ENCODE data around the gene CAMK2B.

Gene CAMK2B

DNA sequence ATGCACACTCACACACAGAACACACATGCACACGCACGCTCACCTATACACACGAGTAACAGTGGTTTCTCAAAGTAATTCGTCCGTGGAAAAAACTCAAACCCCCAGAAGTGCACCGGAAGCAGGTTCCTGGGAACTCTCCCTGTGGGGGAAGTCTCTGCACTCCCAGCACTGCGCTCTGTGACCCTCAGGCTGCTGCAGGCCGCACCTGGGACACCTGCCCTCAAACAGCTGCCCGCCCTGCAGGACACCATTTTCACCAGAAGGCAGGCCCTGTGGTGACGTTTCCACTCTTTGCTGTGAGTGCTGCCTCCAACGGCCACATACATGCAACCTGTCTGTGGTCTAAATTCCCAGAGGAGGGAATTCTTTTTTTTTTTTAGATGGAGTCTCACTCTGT, 103.3 kb downstream of the CAMK2B start:
- Histone ChIP-seq H3K9me3 (ENCODE audit: control insufficient read depth, insufficient read depth, low read length) (no peaks in the 10 kb centered on the region), H3K4me3 (ENCODE audit: low read length) (no peak overlapping the region), H3K27me3 (ENCODE audit: control insufficient read depth, insufficient read depth, low read length) (no peaks in the 10 kb centered on the region), H3K4me1 (ENCODE audit: control insufficient read depth, insufficient read depth, low read length) (peaks cover 10% of the 10 kb centered on the region), H3K27ac (ENCODE audit: low read length) (no peak overlapping the region), H3K36me3 (ENCODE audit: control insufficient read depth, insufficient read depth, low read length) (no peaks in the 10 kb centered on the region)
- DNase-seq (ENCODE audit: low read depth, low spot score): no peak
- WGBS (ENCODE audit: insufficient coverage, insufficient read length): no CpG with 5 or more reads among the region's 11 CpGs

DNA sequence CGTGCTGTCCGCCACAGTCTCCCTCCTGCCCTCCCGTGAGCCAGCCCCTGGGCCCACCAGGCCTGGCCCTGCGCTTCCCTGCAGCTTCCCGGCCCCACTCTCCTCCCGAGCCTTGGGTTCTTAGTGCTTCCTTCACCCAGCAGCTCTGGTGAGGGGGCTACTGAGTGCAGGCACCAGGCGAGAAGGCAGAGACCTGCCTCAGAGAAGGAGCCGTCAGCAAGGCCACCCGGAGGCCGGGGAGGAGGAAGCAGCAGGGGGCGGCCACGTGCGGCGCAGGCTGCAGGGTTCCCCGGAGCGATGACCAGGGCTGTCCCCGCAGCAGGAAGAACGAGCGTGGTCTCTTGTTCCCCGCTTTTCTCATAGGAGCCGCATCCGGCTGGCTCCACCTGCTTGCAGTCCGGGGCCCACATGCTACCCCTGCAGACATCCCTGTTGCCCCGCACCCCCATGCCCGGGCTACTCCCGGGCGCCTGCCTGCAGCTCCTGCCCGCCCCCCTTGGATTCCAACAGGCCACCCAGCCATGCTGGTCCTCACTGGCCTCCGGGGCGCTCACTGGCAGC, 104.1 kb downstream of the CAMK2B start:
- no CpG with 5 or more reads among the region's 30 CpGs for WGBS (ENCODE audit: insufficient coverage, insufficient read length)
- no peak overlapping the region for H3K27ac ChIP-seq (ENCODE audit: low read length)
- no peaks in the 10 kb centered on the region for H3K27me3 ChIP-seq (ENCODE audit: control insufficient read depth, insufficient read depth, low read length)
- peaks cover 10% of the 10 kb centered on the region for H3K4me1 ChIP-seq (ENCODE audit: control insufficient read depth, insufficient read depth, low read length)
- H3K9me3 ChIP-seq (ENCODE audit: control insufficient read depth, insufficient read depth, low read length): no peaks in the 10 kb centered on the region
- H3K4me3 ChIP-seq (ENCODE audit: low read length): no peak overlapping the region
- H3K36me3 ChIP-seq (ENCODE audit: control insufficient read depth, insufficient read depth, low read length): no peaks in the 10 kb centered on the region
- no peak for DNase-seq (ENCODE audit: low read depth, low spot score)

DNA sequence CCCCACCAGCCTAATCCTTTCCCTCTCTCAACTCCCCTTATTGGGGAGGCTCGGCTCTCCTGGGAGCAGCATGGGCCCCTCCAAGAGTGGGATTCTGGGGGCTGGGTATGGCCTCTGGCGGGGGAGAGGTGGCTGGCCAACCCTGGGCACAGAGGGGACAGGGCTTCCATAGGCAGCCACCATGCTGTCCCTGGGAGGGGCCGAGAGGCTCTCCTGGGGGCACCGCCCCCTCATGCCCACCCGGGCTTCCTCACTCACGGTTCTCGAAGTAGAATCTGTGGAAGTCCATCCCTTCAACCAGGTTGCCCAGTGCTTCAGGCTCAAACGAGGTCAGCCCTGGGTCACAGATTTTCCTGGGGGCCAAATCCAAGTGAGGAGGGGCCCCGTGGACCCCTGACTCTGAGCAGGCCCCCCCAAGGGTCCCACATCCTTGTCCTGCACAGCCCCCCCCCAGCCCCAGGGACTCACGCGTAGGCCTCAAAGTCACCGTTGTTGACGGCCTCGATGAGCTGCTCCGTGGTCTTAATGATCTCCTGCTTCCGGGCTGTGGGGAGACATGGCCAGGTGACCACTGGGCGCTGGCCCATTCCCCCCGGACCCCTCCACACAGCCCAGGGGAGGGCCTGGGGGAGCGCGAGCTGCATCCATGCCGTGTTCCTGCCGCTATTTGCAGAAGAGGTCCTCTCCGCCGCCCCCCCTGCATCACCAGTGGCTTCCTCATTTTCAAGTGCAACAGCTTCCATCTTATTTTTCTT, 104.9 kb downstream of the CAMK2B start:
- Histone ChIP-seq H3K9me3 (ENCODE audit: control insufficient read depth, insufficient read depth, low read length) (no peaks in the 10 kb centered on the region), H3K4me1 (ENCODE audit: control insufficient read depth, insufficient read depth, low read length) (peaks cover 10% of the 10 kb centered on the region), H3K27me3 (ENCODE audit: control insufficient read depth, insufficient read depth, low read length) (no peaks in the 10 kb centered on the region), H3K4me3 (ENCODE audit: low read length) (no peak overlapping the region), H3K27ac (ENCODE audit: low read length) (no peak overlapping the region), H3K36me3 (ENCODE audit: control insufficient read depth, insufficient read depth, low read length) (no peaks in the 10 kb centered on the region)
- WGBS (ENCODE audit: insufficient coverage, insufficient read length): no CpG with 5 or more reads among the region's 24 CpGs
- no peak for DNase-seq (ENCODE audit: low read depth, low spot score)

DNA sequence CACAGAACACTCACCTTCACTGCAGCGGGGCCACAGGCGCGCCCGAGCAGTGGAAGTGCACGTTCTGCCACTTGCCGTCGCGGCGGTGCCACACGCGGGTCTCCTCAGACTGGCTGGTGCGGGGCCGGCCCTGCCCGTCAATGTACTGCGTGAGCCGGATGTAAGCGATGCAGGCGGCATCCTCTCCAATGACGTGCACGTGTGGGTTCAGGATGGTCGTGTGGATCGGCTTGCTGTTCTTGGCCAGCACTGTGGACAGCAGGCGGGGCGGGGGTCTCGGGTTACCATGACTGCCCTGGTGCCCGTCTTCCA, 105.4 kb downstream of the CAMK2B start:
- no peaks in the 10 kb centered on the region for H3K9me3 ChIP-seq (ENCODE audit: control insufficient read depth, insufficient read depth, low read length)
- no peak overlapping the region for H3K4me3 ChIP-seq (ENCODE audit: low read length)
- WGBS (ENCODE audit: insufficient coverage, insufficient read length): no CpG with 5 or more reads among the region's 26 CpGs
- no peaks in the 10 kb centered on the region for H3K36me3 ChIP-seq (ENCODE audit: control insufficient read depth, insufficient read depth, low read length)
- no peak for DNase-seq (ENCODE audit: low read depth, low spot score)
- no peaks in the 10 kb centered on the region for H3K27me3 ChIP-seq (ENCODE audit: control insufficient read depth, insufficient read depth, low read length)
- H3K27ac ChIP-seq (ENCODE audit: low read length): no peak overlapping the region
- H3K4me1 ChIP-seq (ENCODE audit: control insufficient read depth, insufficient read depth, low read length): peaks cover 10% of the 10 kb centered on the region

DNA sequence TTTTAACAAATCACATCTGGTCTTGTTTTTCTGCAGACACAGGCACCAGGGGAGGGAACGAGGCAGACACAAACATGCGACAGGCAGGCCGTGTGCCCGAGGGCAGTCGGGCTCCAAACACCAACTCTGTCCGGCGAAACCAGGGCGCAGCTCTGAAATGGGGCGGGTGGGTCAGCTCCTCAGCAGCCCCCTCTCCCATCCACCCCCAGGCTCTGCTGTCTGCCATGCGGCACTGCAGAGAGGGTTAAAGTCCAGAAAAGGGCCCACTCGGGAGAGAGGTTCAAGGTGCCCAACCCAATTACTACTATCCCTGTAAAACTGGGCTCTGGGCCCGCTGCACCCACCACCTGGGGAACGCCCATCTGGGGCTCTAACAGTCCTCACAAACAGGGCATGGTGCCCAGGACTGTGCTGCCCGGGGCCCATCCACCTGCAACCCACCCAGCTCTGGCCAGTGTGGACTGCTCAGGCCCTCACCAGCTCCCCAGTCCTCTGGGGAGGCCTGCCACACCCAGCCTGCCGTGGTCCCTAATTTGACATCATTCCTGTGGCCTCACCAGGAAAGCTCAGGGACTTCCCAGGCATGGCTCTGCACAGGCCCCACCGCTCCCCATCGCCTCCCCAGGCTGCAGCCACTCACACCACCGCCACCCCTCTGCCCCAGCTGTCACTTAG, 105.9 kb downstream of the CAMK2B start:
- WGBS (ENCODE audit: insufficient coverage, insufficient read length): no CpG with 5 or more reads among the region's 18 CpGs
- DNase-seq (ENCODE audit: low read depth, low spot score): no peak
- Histone ChIP-seq H3K36me3 (ENCODE audit: control insufficient read depth, insufficient read depth, low read length) (no peaks in the 10 kb centered on the region), H3K27ac (ENCODE audit: low read length) (no peak overlapping the region), H3K9me3 (ENCODE audit: control insufficient read depth, insufficient read depth, low read length) (no peaks in the 10 kb centered on the region), H3K27me3 (ENCODE audit: control insufficient read depth, insufficient read depth, low read length) (no peaks in the 10 kb centered on the region), H3K4me3 (ENCODE audit: low read length) (no peak overlapping the region), H3K4me1 (ENCODE audit: control insufficient read depth, insufficient read depth, low read length) (peaks cover 11% of the 10 kb centered on the region)

DNA sequence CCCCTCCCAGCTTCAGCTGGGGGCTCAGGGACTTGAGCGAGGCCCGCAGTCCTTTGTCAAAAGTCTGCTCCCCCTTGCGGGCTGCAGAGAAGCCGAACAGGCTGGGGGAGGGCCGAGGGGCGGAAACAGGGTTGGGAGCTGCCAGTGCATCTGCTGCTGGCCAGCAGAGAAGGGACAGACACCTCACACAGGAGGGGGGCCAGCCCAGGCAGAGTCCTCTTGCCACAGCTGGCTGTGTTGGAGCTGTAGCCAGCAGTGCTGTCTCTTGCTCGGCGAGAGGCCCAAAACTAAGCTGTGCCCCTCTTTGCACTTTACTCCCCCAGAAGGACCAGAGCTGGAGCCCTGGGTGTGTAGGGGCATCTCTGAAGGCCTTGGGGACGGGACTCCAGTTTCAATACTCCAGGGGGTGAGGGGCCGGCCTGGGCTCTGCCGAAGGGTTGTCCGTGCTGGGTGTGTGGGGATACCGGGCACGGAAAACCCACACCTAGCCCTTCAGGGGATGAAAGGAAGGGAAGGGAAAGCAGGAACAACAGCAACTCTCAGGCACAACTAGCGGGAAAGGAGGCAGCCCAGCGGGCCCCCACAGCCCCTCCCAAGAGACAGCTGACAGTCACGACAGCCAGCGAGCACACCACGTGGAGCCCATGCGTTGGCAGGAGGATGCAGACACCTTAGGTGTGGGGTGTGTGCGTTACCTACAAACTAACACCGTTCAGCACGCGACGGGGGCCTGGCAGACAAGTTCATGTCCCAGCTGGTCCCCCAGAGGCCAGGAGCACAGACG, 106.8 kb downstream of the CAMK2B start:
- no peak for DNase-seq (ENCODE audit: low read depth, low spot score)
- Histone ChIP-seq H3K4me3 (ENCODE audit: low read length) (no peak overlapping the region), H3K36me3 (ENCODE audit: control insufficient read depth, insufficient read depth, low read length) (no peaks in the 10 kb centered on the region), H3K4me1 (ENCODE audit: control insufficient read depth, insufficient read depth, low read length) (peaks cover 11% of the 10 kb centered on the region), H3K27me3 (ENCODE audit: control insufficient read depth, insufficient read depth, low read length) (no peaks in the 10 kb centered on the region), H3K9me3 (ENCODE audit: control insufficient read depth, insufficient read depth, low read length) (no peaks in the 10 kb centered on the region), H3K27ac (ENCODE audit: low read length) (no peak overlapping the region)
- no CpG with 5 or more reads among the region's 26 CpGs for WGBS (ENCODE audit: insufficient coverage, insufficient read length)

DNA sequence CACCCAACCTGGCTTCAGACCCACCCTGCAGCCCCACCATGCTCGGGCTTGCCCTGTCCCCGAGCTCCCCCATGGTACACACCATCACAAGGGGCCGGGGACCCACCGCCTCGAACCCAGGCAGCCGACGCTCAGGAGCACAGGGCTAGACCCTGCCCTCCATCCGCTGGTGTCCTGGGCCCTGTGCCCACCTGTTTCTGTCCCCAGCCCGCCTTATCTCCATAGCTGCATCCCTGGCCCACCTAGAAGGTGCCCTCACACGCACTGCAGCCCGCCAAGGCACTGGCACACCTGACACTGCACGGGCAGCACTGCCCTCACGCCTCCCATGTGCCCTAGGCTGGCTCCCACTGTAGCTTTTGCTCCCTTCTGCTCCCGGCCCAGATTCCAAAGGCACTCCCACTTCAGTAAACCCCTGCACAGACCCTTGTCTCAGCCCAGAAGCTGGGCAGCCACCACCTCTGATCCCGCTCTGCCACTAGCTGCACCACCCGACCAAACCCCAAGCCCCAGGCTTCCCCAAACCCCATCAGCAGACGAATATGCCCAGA, 107.5 kb downstream of the CAMK2B start:
- H3K27ac ChIP-seq (ENCODE audit: low read length): no peak overlapping the region
- WGBS (ENCODE audit: insufficient coverage, insufficient read length): no CpG with 5 or more reads among the region's 17 CpGs
- H3K36me3 ChIP-seq (ENCODE audit: control insufficient read depth, insufficient read depth, low read length): peaks cover under 1% of the 10 kb centered on the region; the same call in 1 of the 2 replicates
- H3K27me3 ChIP-seq (ENCODE audit: control insufficient read depth, insufficient read depth, low read length): no peaks in the 10 kb centered on the region
- peaks cover 11% of the 10 kb centered on the region for H3K4me1 ChIP-seq (ENCODE audit: control insufficient read depth, insufficient read depth, low read length)
- H3K4me3 ChIP-seq (ENCODE audit: low read length): no peak overlapping the region
- H3K9me3 ChIP-seq (ENCODE audit: control insufficient read depth, insufficient read depth, low read length): no peaks in the 10 kb centered on the region
- DNase-seq (ENCODE audit: low read depth, low spot score): no peak

DNA sequence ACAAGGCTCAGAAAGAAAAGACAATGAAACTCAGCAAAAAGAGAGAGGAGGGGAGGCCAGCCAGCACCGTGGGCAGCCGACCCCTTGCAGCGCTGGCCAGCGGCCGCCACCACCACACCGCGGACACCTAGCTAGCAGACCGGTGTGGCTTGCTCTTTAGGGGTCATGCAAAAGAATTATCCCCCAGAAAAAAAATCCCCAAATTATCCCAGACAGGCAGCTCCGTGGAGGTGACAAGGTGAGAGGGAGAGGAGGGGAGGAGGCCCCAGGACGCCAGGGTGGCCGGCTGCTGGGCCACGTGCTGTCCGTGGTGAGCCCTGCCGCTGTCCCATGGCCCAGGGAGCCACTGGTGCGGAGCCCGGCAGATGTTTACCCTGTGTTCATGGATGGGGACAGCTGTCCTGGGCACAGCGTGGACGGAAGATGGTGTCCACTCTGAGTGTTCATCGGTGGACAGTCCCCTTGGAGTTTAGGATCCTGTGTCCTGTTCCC, 108.1 kb downstream of the CAMK2B start:
- Histone ChIP-seq H3K27ac (ENCODE audit: low read length) (no peak overlapping the region), H3K36me3 (ENCODE audit: control insufficient read depth, insufficient read depth, low read length) (peaks cover 3% of the 10 kb centered on the region; the same call in 1 of the 2 replicates), H3K9me3 (ENCODE audit: control insufficient read depth, insufficient read depth, low read length) (no peaks in the 10 kb centered on the region), H3K4me1 (ENCODE audit: control insufficient read depth, insufficient read depth, low read length) (peaks cover 11% of the 10 kb centered on the region), H3K4me3 (ENCODE audit: low read length) (no peak overlapping the region), H3K27me3 (ENCODE audit: control insufficient read depth, insufficient read depth, low read length) (no peaks in the 10 kb centered on the region)
- WGBS (ENCODE audit: insufficient coverage, insufficient read length): no CpG with 5 or more reads among the region's 19 CpGs
- no peak for DNase-seq (ENCODE audit: low read depth, low spot score)

DNA sequence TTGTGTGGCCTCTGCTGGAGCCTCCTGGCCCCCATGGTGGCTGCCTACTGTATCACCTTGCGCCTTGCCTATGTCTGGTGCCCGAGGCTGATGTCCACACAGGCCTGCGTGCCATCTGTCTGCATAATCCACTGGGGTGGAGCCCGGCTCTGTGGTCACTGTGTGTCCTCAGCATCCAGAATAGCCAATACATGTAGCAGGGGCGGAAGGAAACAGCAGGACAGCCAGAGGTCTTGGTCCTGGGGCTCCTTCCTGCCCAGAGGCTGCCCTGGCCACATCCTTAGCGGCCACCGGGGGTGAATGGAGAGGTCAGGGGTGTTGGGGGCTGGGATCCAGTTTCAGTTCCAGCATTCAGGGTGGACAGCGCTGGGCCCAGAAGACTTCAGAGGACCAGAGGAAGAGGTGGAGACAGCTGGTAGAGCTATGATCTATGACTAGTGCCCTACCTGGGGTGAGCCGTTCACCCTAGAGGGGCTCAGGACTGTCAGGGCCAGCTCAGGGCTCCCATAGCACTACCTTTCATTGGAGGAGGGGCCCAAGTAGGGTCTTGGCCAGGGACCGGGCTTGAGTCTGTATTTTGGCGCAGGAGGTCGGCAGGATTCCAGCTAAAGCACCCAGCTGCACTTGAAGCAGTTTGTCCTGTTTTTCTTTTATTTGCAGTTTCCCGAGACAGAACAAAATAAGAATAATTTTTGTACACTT, 108.7 kb downstream of the CAMK2B start:
- H3K36me3 ChIP-seq (ENCODE audit: control insufficient read depth, insufficient read depth, low read length): peaks cover 4% of the 10 kb centered on the region
- no peaks in the 10 kb centered on the region for H3K27me3 ChIP-seq (ENCODE audit: control insufficient read depth, insufficient read depth, low read length)
- H3K27ac ChIP-seq (ENCODE audit: low read length): no peak overlapping the region
- no peak for DNase-seq (ENCODE audit: low read depth, low spot score)
- no CpG with 5 or more reads among the region's 13 CpGs for WGBS (ENCODE audit: insufficient coverage, insufficient read length)
- H3K4me1 ChIP-seq (ENCODE audit: control insufficient read depth, insufficient read depth, low read length): peaks cover 11% of the 10 kb centered on the region
- H3K4me3 ChIP-seq (ENCODE audit: low read length): no peak overlapping the region
- H3K9me3 ChIP-seq (ENCODE audit: control insufficient read depth, insufficient read depth, low read length): no peaks in the 10 kb centered on the region

All from iPS DF 6.9 (cell line).